PC-3 (cell line): ENCODE measurements around the gene ZNF132. TPM values are rescaled to one million over a fixed set of nuclear protein-coding genes. Genes with fewer than 3 reads are reported as not detected.
A peak's percentile ranks its signal among the peaks of the same experiment; 100 is the strongest.

Experiments used
- ATAC-seq: fragments of 200-7000 bp; cut with Tn5 transposase; 2 replicates; pipeline ENCODE4 v1.9.1; 2020; ENCODE audit warnings: mild to moderate bottlenecking, moderate library complexity
- BruUV-seq: library from RNA; stranded (reverse); fragments of 400-500 nt; replicated peaks from 2 replicates; lab custom pipeline; 2021; lab: Mats Ljungman, UMichigan
- CTCF ChIA-PET: fragments of 300-600 bp; sonication (Branson Sonifier 250); formaldehyde crosslinking; loops from one replicate; lab custom pipeline; 2022; ENCODE audit warnings: antibody characterized with exemption; lab: Charles Lee
- POLR2A ChIA-PET: fragments of 300-600 bp; sonication (Branson Sonifier 250); formaldehyde crosslinking; loops from one replicate; lab custom pipeline; 2022; ENCODE audit warnings: antibody characterized with exemption; ENCODE audit not compliant: unreplicated experiment; lab: Charles Lee
- DNase-seq: peaks from one replicate; pipeline ENCODE4 v3.0.0-alpha.2; 2015
- H2AFZ ChIP-seq: fragments of 300-600 bp; sonication (generic); 2 replicates; pipeline ENCODE4 v1.6.0; 2016; ENCODE audit warnings: antibody characterized with exemption, low read length
- H3F3A ChIP-seq: fragments of 300-600 bp; sonication (generic); one replicate; pipeline ENCODE4 v1.6.0; 2017; ENCODE audit warnings: antibody characterized with exemption, low read length, control low read depth, mild to moderate bottlenecking; ENCODE audit not compliant: unreplicated experiment
- H3K27ac ChIP-seq: fragments of 300-600 bp; sonication (generic); 2 replicates; pipeline ENCODE4 v1.5.1; 2016; ENCODE audit warnings: mild to moderate bottlenecking, low read length
- H3K27me3 ChIP-seq: fragments of 300-600 bp; sonication (generic); 2 replicates; pipeline ENCODE4 v1.6.1; 2016; ENCODE audit warnings: low read length, mixed read lengths
- H3K36me3 ChIP-seq: fragments of 300-600 bp; sonication (generic); 2 replicates; pipeline ENCODE4 v1.6.1; 2016; ENCODE audit warnings: low read depth, mixed run types, low read length, mixed read lengths
- H3K4me1 ChIP-seq: fragments of 300-600 bp; sonication (generic); 2 replicates; pipeline ENCODE4 v1.5.1; 2016; ENCODE audit warnings: low read length; ENCODE audit not compliant: insufficient read depth
- H3K4me2 ChIP-seq: fragments of 300-600 bp; sonication (generic); 2 replicates; pipeline ENCODE4 v1.6.0; 2016; ENCODE audit warnings: low read length
- H3K4me3 ChIP-seq: fragments of 300-600 bp; sonication (generic); 2 replicates; pipeline ENCODE4 v1.5.1; 2016; ENCODE audit warnings: mild to moderate bottlenecking, low read length, mixed read lengths
- H3K79me2 ChIP-seq: fragments of 300-600 bp; sonication (generic); 2 replicates; pipeline ENCODE4 v1.6.1; 2017; ENCODE audit warnings: low read length, mixed read lengths
- H3K9ac ChIP-seq: fragments of 300-600 bp; sonication (generic); 2 replicates; pipeline ENCODE4 v1.6.0; 2016; ENCODE audit warnings: mild to moderate bottlenecking, low read length
- H3K9me2 ChIP-seq: fragments of 300-600 bp; sonication (generic); replicated peaks from 2 replicates; pipeline ENCODE4 v1.6.1; 2016; ENCODE audit warnings: mixed run types, low read length, mixed read lengths
- H3K9me3 ChIP-seq: fragments of 300-600 bp; sonication (generic); 2 replicates; pipeline ENCODE4 v1.6.1; 2016; ENCODE audit warnings: low read length, mixed read lengths
- H4K20me1 ChIP-seq: fragments of 300-600 bp; sonication (generic); 2 replicates; pipeline ENCODE4 v1.6.1; 2016; ENCODE audit warnings: low read length, mixed read lengths
- EZH2 ChIP-seq: fragments of 300-600 bp; sonication (generic); IDR thresholded peaks from one replicate; pipeline ENCODE4 v1.6.1; 2017; ENCODE audit warnings: antibody characterized with exemption, mild to moderate bottlenecking, low read length; ENCODE audit not compliant: unreplicated experiment
- EZH2phosphoT487 ChIP-seq: fragments of 300-600 bp; sonication (generic); IDR thresholded peaks from 2 replicates; pipeline ENCODE4 v1.6.1; 2018; ENCODE audit warnings: mild to moderate bottlenecking, antibody characterized with exemption, low read length, borderline replicate concordance
- intact Hi-C: fragments of 100-400 bp; cut with micrococcal nuclease; formaldehyde crosslinking; loops from 2 replicates; pipeline ENCODE4 v1.9.0; 2023
- total RNA-seq: library from RNA; depleted of rRNA; stranded (reverse); fragments of >200 nt; gene quantifications from 2 replicates; pipeline ENCODE4 v1.2.3, GENCODE V29; 2014
- TF ChIP-seq, protein P1 (sequence below): fragments of 300-600 bp; sonication (generic); conservative IDR thresholded peaks from 2 replicates; pipeline ENCODE4 v1.5.1; 2017; ENCODE audit warnings: antibody characterized with exemption, low read depth, mild to moderate bottlenecking, low read length

The ZNF132 gene
- total RNA-seq, 1 experiment from 2014 or later: not detected

DNA sequence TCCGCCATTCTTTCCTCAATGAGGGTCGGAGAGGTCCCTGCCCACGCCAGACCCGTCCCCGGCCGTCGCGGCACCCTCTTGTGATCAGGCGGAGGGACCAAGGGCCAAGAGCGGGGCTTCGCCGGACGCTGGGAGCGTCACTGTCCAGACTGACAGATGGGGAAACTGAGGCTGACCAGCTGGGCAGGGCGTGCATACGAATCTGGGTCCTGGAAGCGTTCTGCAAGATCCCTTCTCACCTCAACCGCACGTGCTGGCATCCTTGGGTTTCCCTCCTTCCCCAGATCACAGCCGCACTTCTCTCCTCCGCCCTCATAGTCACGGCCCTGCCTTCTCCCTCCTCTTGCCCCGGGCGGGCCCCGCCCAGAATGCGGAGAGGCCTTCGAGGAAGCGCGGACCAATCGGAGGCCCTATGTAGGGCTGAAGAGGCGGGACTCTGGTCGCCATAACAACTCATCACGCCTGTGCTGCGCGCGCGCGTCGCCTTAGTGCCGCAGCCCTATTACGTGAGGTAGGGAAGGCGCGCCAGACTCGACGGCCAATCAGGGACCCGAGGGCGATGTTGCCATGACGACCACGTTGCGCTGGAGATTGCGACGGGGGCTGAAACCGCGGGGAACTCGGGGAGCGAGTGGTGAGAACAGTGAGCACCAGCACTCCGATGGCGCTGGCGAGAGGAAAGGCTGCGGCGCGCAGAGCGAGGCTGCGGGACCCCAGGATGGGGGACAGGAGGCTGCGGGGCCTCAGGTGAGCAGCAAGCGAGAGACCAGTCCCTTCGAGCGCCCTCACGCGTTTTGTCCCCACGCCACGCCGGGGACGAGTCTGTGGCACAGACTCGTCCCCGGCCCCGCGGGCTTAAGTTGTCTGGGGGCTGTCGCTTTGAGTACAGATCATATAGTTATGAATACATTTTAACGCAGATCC lies 38.8 kb downstream of the ZNF132 start:
- BruUV-seq: TSS peak; percentile 47
- peak overlapping the region; percentile 84 for H3K4me3 ChIP-seq
- H3K9me2 ChIP-seq: no peaks in the 10 kb centered on the region
- CTCF ChIA-PET: no interaction called here
- TF ChIP-seq EZH2phosphoT487 (no peak), EZH2 (no peak)
- TF ChIP-seq, protein P1, sequence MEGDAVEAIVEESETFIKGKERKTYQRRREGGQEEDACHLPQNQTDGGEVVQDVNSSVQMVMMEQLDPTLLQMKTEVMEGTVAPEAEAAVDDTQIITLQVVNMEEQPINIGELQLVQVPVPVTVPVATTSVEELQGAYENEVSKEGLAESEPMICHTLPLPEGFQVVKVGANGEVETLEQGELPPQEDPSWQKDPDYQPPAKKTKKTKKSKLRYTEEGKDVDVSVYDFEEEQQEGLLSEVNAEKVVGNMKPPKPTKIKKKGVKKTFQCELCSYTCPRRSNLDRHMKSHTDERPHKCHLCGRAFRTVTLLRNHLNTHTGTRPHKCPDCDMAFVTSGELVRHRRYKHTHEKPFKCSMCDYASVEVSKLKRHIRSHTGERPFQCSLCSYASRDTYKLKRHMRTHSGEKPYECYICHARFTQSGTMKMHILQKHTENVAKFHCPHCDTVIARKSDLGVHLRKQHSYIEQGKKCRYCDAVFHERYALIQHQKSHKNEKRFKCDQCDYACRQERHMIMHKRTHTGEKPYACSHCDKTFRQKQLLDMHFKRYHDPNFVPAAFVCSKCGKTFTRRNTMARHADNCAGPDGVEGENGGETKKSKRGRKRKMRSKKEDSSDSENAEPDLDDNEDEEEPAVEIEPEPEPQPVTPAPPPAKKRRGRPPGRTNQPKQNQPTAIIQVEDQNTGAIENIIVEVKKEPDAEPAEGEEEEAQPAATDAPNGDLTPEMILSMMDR: 0 out of 2 replicates have a peak, but pooled peaks have one; percentile 21
- no peaks in the 10 kb centered on the region for H3F3A ChIP-seq
- H2AFZ ChIP-seq: peak overlapping the region; percentile 80
- H3K4me1 ChIP-seq: peaks cover 15% of the 10 kb centered on the region
- ATAC-seq (peak; percentile 93), DNase-seq (peak; percentile 100)
- no peak overlapping the region for H3K27ac ChIP-seq
- peak overlapping the region; percentile 95 for H3K4me2 ChIP-seq
- H3K9me3 ChIP-seq: no peaks in the 10 kb centered on the region
- no peaks in the 10 kb centered on the region for H3K27me3 ChIP-seq
- H3K79me2 ChIP-seq: peaks cover 6% of the 10 kb centered on the region
- no peaks in the 10 kb centered on the region for H3K36me3 ChIP-seq
- intact Hi-C loops: loop anchor here (5.0 kb wide), 1 partner anchor 74 kb away; the partner anchor contains the start of gene ZSCAN22
- no peaks in the 10 kb centered on the region for H4K20me1 ChIP-seq
- POLR2A ChIA-PET: no interaction called here
- H3K9ac ChIP-seq: peak overlapping the region; percentile 79

DNA sequence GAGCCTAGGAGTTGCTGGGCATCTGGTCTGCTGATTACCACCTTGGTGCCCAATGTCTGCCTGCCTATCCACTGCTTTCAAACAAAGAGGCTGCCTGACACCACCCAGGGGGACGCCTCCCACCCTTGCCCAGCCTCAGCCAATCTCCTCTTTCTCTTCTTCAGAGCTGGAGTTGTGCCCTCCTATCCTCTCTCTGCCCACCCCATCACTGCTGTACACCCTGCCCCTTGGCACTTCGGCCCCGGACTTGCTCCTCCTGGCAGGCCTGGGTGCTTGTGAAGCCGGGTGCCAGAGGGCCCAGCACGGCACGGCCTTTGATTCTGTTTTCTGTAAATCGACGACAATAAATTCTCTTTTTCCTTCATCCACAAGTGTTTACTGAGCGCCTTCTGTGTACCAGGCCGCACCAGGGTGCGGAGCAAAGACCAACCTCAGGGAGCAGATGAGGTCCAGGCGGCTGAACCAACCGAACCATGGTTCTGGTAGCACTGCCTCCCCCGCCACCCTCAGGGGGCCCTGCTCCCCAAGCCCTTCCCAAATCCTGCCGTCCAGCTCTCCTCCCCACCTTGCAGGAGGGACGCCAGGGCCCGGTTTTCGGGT lies 39.5 kb downstream of the ZNF132 start:
- BruUV-seq: no TSS peak
- ChIA-PET CTCF (no interaction called here), POLR2A (interaction anchor here (0.6 kb wide), 1 partner anchor 12 kb away, joined by 5 read pairs; no protein-coding TSS in a partner anchor)
- peak overlapping the region; percentile 87 for H3K4me2 ChIP-seq
- H3K27ac ChIP-seq: no peak overlapping the region
- no peaks in the 10 kb centered on the region for H3K9me2 ChIP-seq
- peak overlapping the region; percentile 74 for H2AFZ ChIP-seq
- H3F3A ChIP-seq: no peaks in the 10 kb centered on the region
- no peaks in the 10 kb centered on the region for H3K36me3 ChIP-seq
- DNase-seq (no peak), ATAC-seq (peak; percentile 14; the same call in 1 of the 2 replicates)
- intact Hi-C loops: loop anchor here (5.0 kb wide), 1 partner anchor 73 kb away; the partner anchor contains the start of gene ZSCAN22
- peaks cover 21% of the 10 kb centered on the region for H3K4me1 ChIP-seq
- TF ChIP-seq EZH2: no peak
- TF ChIP-seq, protein P1: no peak
- TF ChIP-seq EZH2phosphoT487: no peak
- H3K4me3 ChIP-seq: peak overlapping the region; percentile 64
- H3K79me2 ChIP-seq: peaks cover 6% of the 10 kb centered on the region
- H4K20me1 ChIP-seq: no peaks in the 10 kb centered on the region
- H3K9me3 ChIP-seq: no peaks in the 10 kb centered on the region
- no peaks in the 10 kb centered on the region for H3K27me3 ChIP-seq
- H3K9ac ChIP-seq: peak overlapping the region; percentile 46
